ENCODE measurements around the gene LRRC14B. TPM values are rescaled to one million over a fixed set of nuclear protein-coding genes. Genes with fewer than 3 reads are reported as not detected.

Gene LRRC14B
- total RNA-seq, 4 donors from 2014 or later, result not detected

DNA sequence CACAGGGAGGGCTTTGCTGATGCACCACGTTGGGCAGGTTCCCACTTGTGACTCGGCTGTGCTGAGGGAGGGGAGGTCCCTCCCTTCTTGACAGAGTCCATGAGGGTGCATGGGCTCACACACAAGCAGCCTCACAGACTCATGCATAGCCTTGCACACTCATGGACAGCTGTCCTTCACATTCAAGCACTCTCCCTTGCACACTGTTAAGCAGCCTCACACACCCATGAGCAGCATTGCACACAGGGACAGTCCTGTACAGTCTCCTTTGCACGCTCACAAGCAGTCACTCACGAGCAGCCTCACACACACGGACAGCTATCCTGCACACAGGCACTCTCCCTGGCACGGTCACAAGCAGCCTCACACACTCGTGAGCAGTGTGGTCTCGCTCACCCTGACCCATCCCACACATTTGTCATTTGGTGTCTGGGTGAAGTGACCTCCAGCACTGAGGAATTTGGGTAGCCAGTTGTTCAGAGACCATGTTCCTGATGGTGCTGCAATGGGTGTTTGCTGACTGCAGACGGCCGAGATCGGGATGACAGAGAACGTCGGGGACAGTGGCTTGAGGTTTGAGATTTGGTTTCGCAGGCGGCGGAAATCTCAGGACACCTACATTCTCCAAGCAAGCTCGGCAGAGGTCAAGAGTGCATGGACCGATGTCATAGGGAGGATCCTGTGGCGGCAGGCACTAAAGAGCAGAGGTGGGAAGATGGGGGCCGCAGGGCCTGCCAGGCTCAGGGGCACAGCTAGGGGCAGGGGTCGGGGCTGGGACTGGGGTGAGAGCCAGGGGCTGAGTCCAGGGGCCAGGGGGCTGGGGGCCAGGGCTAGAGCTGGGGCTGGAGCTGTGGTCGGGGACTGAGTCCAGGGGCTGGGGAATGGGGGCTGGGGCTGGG lies 17.7 kb upstream of the LRRC14B start:
- Histone ChIP-seq H3K36me3 (no peaks in the 10 kb centered on the region), H3K4me3 (no peak overlapping the region), H3K27ac (no peak overlapping the region), H3K27me3 (peaks cover 9% of the 10 kb centered on the region), H3K4me1 (peaks cover 0 to 6% (median 0%) of the 10 kb centered on the region in 3 donors), H3K9me3 (no peaks in the 10 kb centered on the region)
- 68% methylated on average over 6 of the region's 22 CpGs; no CpG with 5 or more reads in 1 of the 2 donors for WGBS, 2 donors (ENCODE audit: low coverage in 1 of 2)
- no peak for ATAC-seq
- TF ChIP-seq POLR2AphosphoS5 (IDR thresholded peaks at IDR 0.05), result no peak
- no peak for TF ChIP-seq POLR2A (IDR thresholded peaks at IDR 0.05)
- TF ChIP-seq, protein P1, sequence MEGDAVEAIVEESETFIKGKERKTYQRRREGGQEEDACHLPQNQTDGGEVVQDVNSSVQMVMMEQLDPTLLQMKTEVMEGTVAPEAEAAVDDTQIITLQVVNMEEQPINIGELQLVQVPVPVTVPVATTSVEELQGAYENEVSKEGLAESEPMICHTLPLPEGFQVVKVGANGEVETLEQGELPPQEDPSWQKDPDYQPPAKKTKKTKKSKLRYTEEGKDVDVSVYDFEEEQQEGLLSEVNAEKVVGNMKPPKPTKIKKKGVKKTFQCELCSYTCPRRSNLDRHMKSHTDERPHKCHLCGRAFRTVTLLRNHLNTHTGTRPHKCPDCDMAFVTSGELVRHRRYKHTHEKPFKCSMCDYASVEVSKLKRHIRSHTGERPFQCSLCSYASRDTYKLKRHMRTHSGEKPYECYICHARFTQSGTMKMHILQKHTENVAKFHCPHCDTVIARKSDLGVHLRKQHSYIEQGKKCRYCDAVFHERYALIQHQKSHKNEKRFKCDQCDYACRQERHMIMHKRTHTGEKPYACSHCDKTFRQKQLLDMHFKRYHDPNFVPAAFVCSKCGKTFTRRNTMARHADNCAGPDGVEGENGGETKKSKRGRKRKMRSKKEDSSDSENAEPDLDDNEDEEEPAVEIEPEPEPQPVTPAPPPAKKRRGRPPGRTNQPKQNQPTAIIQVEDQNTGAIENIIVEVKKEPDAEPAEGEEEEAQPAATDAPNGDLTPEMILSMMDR (IDR thresholded peaks at IDR 0.05), result no peak
- no peak for TF ChIP-seq EP300 (IDR thresholded peaks at IDR 0.05)

DNA sequence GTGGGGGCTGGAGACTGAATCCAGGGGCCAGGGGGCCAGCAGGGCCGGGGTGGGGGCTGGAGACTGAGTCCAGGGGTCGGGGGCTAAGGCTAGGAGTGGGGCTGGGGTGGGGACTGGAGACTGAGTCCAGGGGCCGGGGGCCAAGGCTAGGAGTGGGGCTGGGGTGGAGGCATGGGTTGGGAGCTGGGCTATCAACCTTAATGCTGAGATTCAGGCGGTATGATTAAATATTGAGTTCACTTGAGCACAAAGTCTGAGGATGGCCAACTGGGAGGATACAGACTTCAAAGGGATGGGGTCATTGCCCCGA lies 17.0 kb upstream of the LRRC14B start:
- Histone ChIP-seq H3K9me3 (no peaks in the 10 kb centered on the region), H3K36me3 (no peaks in the 10 kb centered on the region), H3K4me1 (peaks cover 0 to 6% (median 0%) of the 10 kb centered on the region in 3 donors), H3K4me3 (no peak overlapping the region), H3K27me3 (peaks cover 9% of the 10 kb centered on the region), H3K27ac (no peak overlapping the region)
- 72 to 82% methylated on average over 2 of the region's 5 CpGs for WGBS, 2 donors (ENCODE audit: low coverage in 1 of 2)
- TF ChIP-seq, protein P1 (IDR thresholded peaks at IDR 0.05), result no peak
- no peak for TF ChIP-seq EP300 (IDR thresholded peaks at IDR 0.05)
- no peak for TF ChIP-seq POLR2A (IDR thresholded peaks at IDR 0.05)
- TF ChIP-seq POLR2AphosphoS5 (IDR thresholded peaks at IDR 0.05), result no peak
- ATAC-seq, result no peak

- Histone ChIP-seq H3K27me3 (peaks cover 9% of the 10 kb centered on the region), H3K9me3 (no peaks in the 10 kb centered on the region), H3K36me3 (no peaks in the 10 kb centered on the region), H3K4me3 (no peak overlapping the region), H3K27ac (no peak overlapping the region), H3K4me1 (no peaks in the 10 kb centered on the region)
- no peak for ATAC-seq
- TF ChIP-seq, protein P1 (IDR thresholded peaks at IDR 0.05), result no peak
- TF ChIP-seq EP300 (IDR thresholded peaks at IDR 0.05), result no peak
- 94 to 100% methylated on average over 2 to 16 of the region's 16 CpGs for WGBS, 2 donors (ENCODE audit: low coverage in 1 of 2)
Measured at GRCh38 chr5:174876-175465, 16.3 kb upstream of the LRRC14B start.

GRCh38 chr5:176296-176823 lies 14.9 kb upstream of the LRRC14B start:
- H3K9me3 ChIP-seq, result no peaks in the 10 kb centered on the region
- no peak for ATAC-seq
- H3K4me1 ChIP-seq, result no peaks in the 10 kb centered on the region
- H3K4me3 ChIP-seq, result no peak overlapping the region
- H3K27me3 ChIP-seq, result peaks cover 21% of the 10 kb centered on the region
- TF ChIP-seq, protein P1 (IDR thresholded peaks at IDR 0.05), result no peak
- TF ChIP-seq POLR2A (IDR thresholded peaks at IDR 0.05), result no peak
- no peak for TF ChIP-seq POLR2AphosphoS5 (IDR thresholded peaks at IDR 0.05)
- no peak for TF ChIP-seq EP300 (IDR thresholded peaks at IDR 0.05)
- WGBS, 2 donors (ENCODE audit: low coverage in 1 of 2), result 85 to 86% methylated on average over 6 to 10 of the region's 11 CpGs
- H3K27ac ChIP-seq, result no peak overlapping the region
- H3K36me3 ChIP-seq, result no peaks in the 10 kb centered on the region

Measured in gastroesophageal sphincter (tissue), 4 donors.